ENCODE measurements around the gene RNF130.
"Not testable (repeated sequence)": the region's sequence is repeated elsewhere in the genome, so short reads cannot be mapped to it uniquely, and the experiment has no call there.

Gene RNF130

DNA sequence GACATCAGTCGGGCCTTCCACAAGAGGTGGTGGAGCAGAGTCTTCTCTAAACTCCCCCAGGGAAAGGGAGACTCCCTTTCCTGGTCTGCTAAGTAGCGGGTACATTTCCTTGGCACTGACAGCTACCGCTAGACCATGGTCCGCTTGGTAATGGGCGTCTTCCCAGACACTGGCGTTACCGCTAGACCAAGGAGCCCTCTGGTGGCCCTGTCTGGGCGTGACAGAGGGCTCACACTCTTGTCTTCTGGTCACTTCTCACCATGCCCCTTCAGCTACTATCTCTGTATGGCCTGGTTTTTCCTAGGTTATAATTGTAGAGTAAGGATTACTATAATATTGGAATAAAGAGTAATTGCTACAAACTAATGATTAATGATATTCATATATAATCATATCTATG, 81.0 kb downstream of the RNF130 start:
- H3K4me2 ChIP-seq (ENCODE audit: low read length); H3F3A ChIP-seq (ENCODE audit: insufficient read depth, low read length); H3K9me3 ChIP-seq (ENCODE audit: low read length); H3K4me3 ChIP-seq (ENCODE audit: low read depth, low read length, poor library complexity, severe bottlenecking); H3K79me2 ChIP-seq (ENCODE audit: insufficient read depth, low read length); H3K27me3 ChIP-seq (ENCODE audit: insufficient read depth, low read length); H4K20me1 ChIP-seq (ENCODE audit: insufficient read depth, low read length); H3K9me2 ChIP-seq (ENCODE audit: low read depth, low read length); H3K27ac ChIP-seq (ENCODE audit: low read depth, low read length, poor library complexity, severe bottlenecking); H3K36me3 ChIP-seq (ENCODE audit: insufficient read depth, low read length); H2AFZ ChIP-seq (ENCODE audit: low read length); H3K9ac ChIP-seq (ENCODE audit: low read length); H3K4me1 ChIP-seq (ENCODE audit: insufficient read depth, low read length, severe bottlenecking): not testable (repeated sequence)
- TF ChIP-seq, protein P1, sequence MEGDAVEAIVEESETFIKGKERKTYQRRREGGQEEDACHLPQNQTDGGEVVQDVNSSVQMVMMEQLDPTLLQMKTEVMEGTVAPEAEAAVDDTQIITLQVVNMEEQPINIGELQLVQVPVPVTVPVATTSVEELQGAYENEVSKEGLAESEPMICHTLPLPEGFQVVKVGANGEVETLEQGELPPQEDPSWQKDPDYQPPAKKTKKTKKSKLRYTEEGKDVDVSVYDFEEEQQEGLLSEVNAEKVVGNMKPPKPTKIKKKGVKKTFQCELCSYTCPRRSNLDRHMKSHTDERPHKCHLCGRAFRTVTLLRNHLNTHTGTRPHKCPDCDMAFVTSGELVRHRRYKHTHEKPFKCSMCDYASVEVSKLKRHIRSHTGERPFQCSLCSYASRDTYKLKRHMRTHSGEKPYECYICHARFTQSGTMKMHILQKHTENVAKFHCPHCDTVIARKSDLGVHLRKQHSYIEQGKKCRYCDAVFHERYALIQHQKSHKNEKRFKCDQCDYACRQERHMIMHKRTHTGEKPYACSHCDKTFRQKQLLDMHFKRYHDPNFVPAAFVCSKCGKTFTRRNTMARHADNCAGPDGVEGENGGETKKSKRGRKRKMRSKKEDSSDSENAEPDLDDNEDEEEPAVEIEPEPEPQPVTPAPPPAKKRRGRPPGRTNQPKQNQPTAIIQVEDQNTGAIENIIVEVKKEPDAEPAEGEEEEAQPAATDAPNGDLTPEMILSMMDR (IDR thresholded peaks at IDR 0.05; ENCODE audit: low read length) = peak; percentile 42; the same call in 1 of the 2 replicates

DNA sequence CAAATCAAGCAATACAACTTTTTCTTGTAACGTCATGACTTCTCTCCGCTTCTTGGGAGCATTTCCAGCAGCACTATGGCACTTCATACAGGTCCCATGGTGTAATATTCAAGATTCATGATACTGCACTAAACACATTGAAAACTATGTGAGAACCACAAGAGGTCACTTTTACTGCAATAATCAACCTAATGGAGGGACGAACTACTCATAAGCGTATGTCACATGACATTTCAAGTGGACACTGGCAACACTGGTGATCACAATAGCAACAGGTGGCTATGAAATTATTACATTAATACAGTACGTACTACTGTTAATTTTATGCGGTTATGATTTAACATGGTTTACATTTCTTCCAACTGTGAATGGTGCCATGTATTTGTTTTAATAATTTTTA, 85.2 kb downstream of the RNF130 start:
- Histone ChIP-seq H3K27me3 (ENCODE audit: insufficient read depth, low read length) (no peaks in the 10 kb centered on the region), H3K36me3 (ENCODE audit: insufficient read depth, low read length) (no peaks in the 10 kb centered on the region), H3K4me2 (ENCODE audit: low read length) (no peak overlapping the region), H3F3A (ENCODE audit: insufficient read depth, low read length) (no peaks in the 10 kb centered on the region), H2AFZ (ENCODE audit: low read length) (no peak overlapping the region), H3K4me1 (ENCODE audit: insufficient read depth, low read length, severe bottlenecking) (no peaks in the 10 kb centered on the region), H3K27ac (ENCODE audit: low read depth, low read length, poor library complexity, severe bottlenecking) (no peak overlapping the region), H3K9me3 (ENCODE audit: low read length) (no peaks in the 10 kb centered on the region), H3K4me3 (ENCODE audit: low read depth, low read length, poor library complexity, severe bottlenecking) (no peak overlapping the region), H3K9me2 (ENCODE audit: low read depth, low read length) (no peaks in the 10 kb centered on the region), H3K9ac (ENCODE audit: low read length) (no peak overlapping the region), H3K79me2 (ENCODE audit: insufficient read depth, low read length) (no peaks in the 10 kb centered on the region), H4K20me1 (ENCODE audit: insufficient read depth, low read length) (no peaks in the 10 kb centered on the region)
- TF ChIP-seq EZH2 (IDR thresholded peaks at IDR 0.05; ENCODE audit: borderline replicate concordance, low read length) = no peak
- TF ChIP-seq, protein P1 (IDR thresholded peaks at IDR 0.05; ENCODE audit: low read length) = no peak

DNA sequence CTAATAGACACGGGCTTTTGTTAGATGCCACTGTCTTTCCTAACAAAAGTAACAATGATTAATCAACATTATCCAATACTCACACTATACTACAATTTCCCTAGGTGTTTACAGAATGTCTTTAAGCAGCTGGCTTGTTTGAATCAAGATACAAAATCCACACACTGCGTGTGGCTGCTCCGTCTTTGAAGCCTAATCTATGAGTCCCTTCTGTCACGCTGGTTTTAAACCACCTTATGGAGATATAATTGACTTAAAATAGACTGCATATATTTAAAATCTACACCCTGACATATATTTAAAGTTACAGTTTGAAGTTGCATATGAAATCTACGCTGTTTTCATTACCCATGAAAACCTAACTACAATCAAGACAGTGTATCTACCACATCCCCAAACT, 89.9 kb downstream of the RNF130 start:
- Histone ChIP-seq H4K20me1 (ENCODE audit: insufficient read depth, low read length) (no peaks in the 10 kb centered on the region), H3K9me2 (ENCODE audit: low read depth, low read length) (no peaks in the 10 kb centered on the region), H3F3A (ENCODE audit: insufficient read depth, low read length) (no peaks in the 10 kb centered on the region), H3K27ac (ENCODE audit: low read depth, low read length, poor library complexity, severe bottlenecking) (no peak overlapping the region), H3K4me2 (ENCODE audit: low read length) (no peak overlapping the region), H2AFZ (ENCODE audit: low read length) (no peak overlapping the region), H3K36me3 (ENCODE audit: insufficient read depth, low read length) (no peaks in the 10 kb centered on the region), H3K4me1 (ENCODE audit: insufficient read depth, low read length, severe bottlenecking) (no peaks in the 10 kb centered on the region), H3K9ac (ENCODE audit: low read length) (no peak overlapping the region), H3K79me2 (ENCODE audit: insufficient read depth, low read length) (no peaks in the 10 kb centered on the region), H3K4me3 (ENCODE audit: low read depth, low read length, poor library complexity, severe bottlenecking) (no peak overlapping the region), H3K27me3 (ENCODE audit: insufficient read depth, low read length) (no peaks in the 10 kb centered on the region; the same call in 1 of the 2 replicates), H3K9me3 (ENCODE audit: low read length) (no peaks in the 10 kb centered on the region)
- TF ChIP-seq, protein P1 (IDR thresholded peaks at IDR 0.05; ENCODE audit: low read length) = no peak
- TF ChIP-seq EZH2 (IDR thresholded peaks at IDR 0.05; ENCODE audit: borderline replicate concordance, low read length) = no peak

Data from OCI-LY1 (cell line).